ENCODE results near the gene TMEM53. TPM values are rescaled to one million over a fixed set of nuclear protein-coding genes. Genes with fewer than 3 reads are reported as not detected.

TMEM53 gene
- total RNA-seq, 2 experiments from 2014 or later, result 4.2 to 4.7 TPM

GRCh38 chr1:44661781-44662682, 12.2 kb downstream of the TMEM53 start:
- no peak for ATAC-seq (ENCODE audit: low read depth)
- POLR2A ChIA-PET, result no interaction called here
- H3K4me3 Mint-ChIP-seq, result no peak overlapping the region

GRCh38 chr1:44660176-44660575, 14.1 kb downstream of the TMEM53 start:
- H3K9me3 Mint-ChIP-seq, result no peaks in the 10 kb centered on the region

More at GRCh38 chr1:44661781-44662682, 12.2 kb downstream of the TMEM53 start:
- Mint-ChIP-seq H3K27me3 (no peaks in the 10 kb centered on the region), H3K4me1 (peaks cover 7% of the 10 kb centered on the region), H3K36me3 (peaks cover 3% of the 10 kb centered on the region), H3K27ac (no peak overlapping the region), H3K9me3 (no peaks in the 10 kb centered on the region)
- no peak for DNase-seq

DNA sequence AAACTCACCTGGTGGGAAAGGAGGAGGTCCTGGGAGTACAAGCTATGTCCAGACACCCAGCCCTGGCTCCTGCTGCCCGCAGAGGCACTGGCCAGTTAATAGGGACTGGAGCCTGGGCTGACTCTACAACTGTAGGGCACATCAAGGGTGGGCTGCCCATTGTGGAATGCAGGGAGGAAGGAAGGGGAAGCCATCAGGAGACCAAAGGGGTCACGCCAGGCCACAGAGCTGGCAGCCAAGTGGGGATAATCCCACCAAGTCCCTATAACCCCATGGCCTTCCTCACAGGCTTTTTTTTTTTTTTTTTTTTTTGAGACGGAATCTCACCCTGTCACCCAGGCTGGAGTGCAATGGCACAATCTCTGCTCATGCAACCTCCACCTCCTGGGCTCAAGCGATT, 14.7 kb downstream of the TMEM53 start:
- POLR2A ChIA-PET, result interaction anchor here (0.7 kb wide), 1 partner anchor 328 kb away, joined by 3 read pairs; no protein-coding TSS in a partner anchor
- ATAC-seq (ENCODE audit: low read depth) (no peak), DNase-seq (no peak)
- Mint-ChIP-seq H3K4me3 (no peak overlapping the region), H3K27ac (no peak overlapping the region), H3K27me3 (no peaks in the 10 kb centered on the region), H3K9me3 (no peaks in the 10 kb centered on the region), H3K36me3 (no peaks in the 10 kb centered on the region), H3K4me1 (peaks cover 2% of the 10 kb centered on the region)

More at GRCh38 chr1:44660176-44660575, 14.1 kb downstream of the TMEM53 start:
- DNase-seq, result no peak
- Mint-ChIP-seq H3K36me3 (peaks cover 1% of the 10 kb centered on the region), H3K27ac (no peak overlapping the region), H3K4me1 (peaks cover 7% of the 10 kb centered on the region), H3K27me3 (no peaks in the 10 kb centered on the region), H3K4me3 (no peak overlapping the region)
- POLR2A ChIA-PET, result interaction anchor here (0.7 kb wide), 1 partner anchor 329 kb away, joined by 3 read pairs; no protein-coding TSS in a partner anchor
- no peak for ATAC-seq (ENCODE audit: low read depth)

- POLR2A ChIA-PET, result no interaction called here
- Mint-ChIP-seq H3K27ac (no peak overlapping the region), H3K36me3 (no peaks in the 10 kb centered on the region), H3K9me3 (no peaks in the 10 kb centered on the region), H3K4me1 (no peaks in the 10 kb centered on the region), H3K27me3 (no peaks in the 10 kb centered on the region), H3K4me3 (no peak overlapping the region)
- DNase-seq, result no peak
- ATAC-seq (ENCODE audit: low read depth), result no peak
Measured at GRCh38 chr1:44655609-44656008, 18.7 kb downstream of the TMEM53 start.

- DNase-seq, result no peak
- ATAC-seq (ENCODE audit: low read depth), result no peak
- H3K27me3 Mint-ChIP-seq, result no peaks in the 10 kb centered on the region
Measured at GRCh38 chr1:44654621-44655187, 19.6 kb downstream of the TMEM53 start.

GRCh38 chr1:44653107-44653964, 20.9 kb downstream of the TMEM53 start:
- POLR2A ChIA-PET, result interaction anchor here (0.8 to 2.1 kb wide), 4 partner anchors 19 to 81 kb away, joined by 3 to 14 read pairs (median 5); no protein-coding TSS in a partner anchor

More at GRCh38 chr1:44654621-44655187, 19.6 kb downstream of the TMEM53 start:
- Mint-ChIP-seq H3K9me3 (no peaks in the 10 kb centered on the region), H3K27ac (no peak overlapping the region), H3K4me3 (no peak overlapping the region), H3K4me1 (no peaks in the 10 kb centered on the region), H3K36me3 (no peaks in the 10 kb centered on the region)
- POLR2A ChIA-PET, result no interaction called here

DNA sequence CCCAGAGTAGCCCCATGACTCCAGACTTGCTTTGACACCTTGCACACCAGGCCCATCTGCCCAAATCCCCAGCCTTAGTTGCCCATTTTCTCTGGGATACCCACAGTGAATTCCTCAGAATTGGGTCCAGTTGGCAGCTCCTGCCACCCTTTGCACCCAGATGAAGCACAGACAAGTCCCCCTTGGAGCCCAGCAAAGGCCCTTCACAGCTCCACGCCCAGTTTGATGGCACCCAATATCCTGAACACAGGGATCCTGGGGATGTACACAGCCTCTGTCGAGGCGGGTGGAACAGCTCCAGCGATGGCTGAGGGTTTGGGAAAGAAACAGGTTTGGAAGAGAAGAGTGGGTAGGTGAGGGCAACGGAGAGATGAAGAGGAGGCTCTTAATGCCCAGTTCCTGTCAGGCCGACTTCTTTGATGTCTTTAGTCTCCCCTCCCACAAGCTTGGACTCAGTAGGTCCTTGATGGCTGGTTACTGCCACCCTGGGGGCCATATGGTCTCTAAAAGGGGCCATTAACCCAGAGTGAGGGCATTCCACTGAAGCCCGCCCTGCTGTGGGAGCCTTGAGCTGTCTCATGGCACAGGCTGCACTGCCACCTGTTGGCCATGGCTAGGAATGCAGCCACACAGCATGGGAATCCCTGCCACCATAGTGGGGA, 21.7 kb downstream of the TMEM53 start:
- Mint-ChIP-seq H3K4me1 (peaks cover 2% of the 10 kb centered on the region), H3K27me3 (no peaks in the 10 kb centered on the region), H3K27ac (peak overlapping the region; percentile 67), H3K9me3 (no peaks in the 10 kb centered on the region), H3K4me3 (no peak overlapping the region), H3K36me3 (peaks cover 2% of the 10 kb centered on the region)
- peak; percentile 82 for DNase-seq
- POLR2A ChIA-PET, result interaction anchor here (1.4 to 2.4 kb wide), 4 partner anchors 18 to 81 kb away, joined by 5 to 14 read pairs (median 6); no protein-coding TSS in a partner anchor
- ATAC-seq (ENCODE audit: low read depth), result peak; percentile 73

More at GRCh38 chr1:44653107-44653964, 20.9 kb downstream of the TMEM53 start:
- peak overlapping the region; percentile 16 for H3K27ac Mint-ChIP-seq
- DNase-seq (no peak), ATAC-seq (ENCODE audit: low read depth) (peak; percentile 6)
- no peaks in the 10 kb centered on the region for H3K9me3 Mint-ChIP-seq
- H3K36me3 Mint-ChIP-seq, result peaks cover 2% of the 10 kb centered on the region
- no peaks in the 10 kb centered on the region for H3K27me3 Mint-ChIP-seq
- H3K4me3 Mint-ChIP-seq, result no peak overlapping the region
- H3K4me1 Mint-ChIP-seq, result peaks cover 2% of the 10 kb centered on the region

DNA sequence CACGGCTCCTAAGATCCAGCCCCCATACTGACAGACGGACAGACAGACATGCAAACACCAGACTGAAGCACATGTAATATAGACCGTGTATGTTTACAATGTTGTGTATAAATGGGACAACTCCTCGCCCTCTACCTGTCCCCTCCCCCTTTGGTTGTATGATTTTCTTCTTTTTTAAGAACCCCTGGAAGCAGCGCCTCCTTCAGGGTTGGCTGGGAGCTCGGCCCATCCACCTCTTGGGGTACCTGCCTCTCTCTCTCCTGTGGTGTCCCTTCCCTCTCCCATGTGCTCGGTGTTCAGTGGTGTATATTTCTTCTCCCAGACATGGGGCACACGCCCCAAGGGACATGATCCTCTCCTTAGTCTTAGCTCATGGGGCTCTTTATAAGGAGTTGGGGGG, 23.2 kb downstream of the TMEM53 start:
- Mint-ChIP-seq H3K27me3 (no peaks in the 10 kb centered on the region), H3K9me3 (no peaks in the 10 kb centered on the region), H3K36me3 (peaks cover 2% of the 10 kb centered on the region), H3K4me1 (peaks cover 2% of the 10 kb centered on the region), H3K4me3 (no peak overlapping the region), H3K27ac (no peak overlapping the region)
- DNase-seq (no peak), ATAC-seq (ENCODE audit: low read depth) (no peak)
- POLR2A ChIA-PET, result interaction anchor here (2.4 kb wide), 1 partner anchor 71 kb away, joined by 8 read pairs; no protein-coding TSS in a partner anchor

GRCh38 chr1:44650159-44650831, 24.0 kb downstream of the TMEM53 start:
- H3K4me1 Mint-ChIP-seq, result peaks cover 2% of the 10 kb centered on the region
- no peaks in the 10 kb centered on the region for H3K9me3 Mint-ChIP-seq
- no peak overlapping the region for H3K4me3 Mint-ChIP-seq
- POLR2A ChIA-PET, result interaction anchor here (2.4 kb wide), 1 partner anchor 71 kb away, joined by 8 read pairs; no protein-coding TSS in a partner anchor
- no peak overlapping the region for H3K27ac Mint-ChIP-seq
- ATAC-seq (ENCODE audit: low read depth) (no peak), DNase-seq (no peak)
- H3K36me3 Mint-ChIP-seq, result peaks cover 2% of the 10 kb centered on the region
- no peaks in the 10 kb centered on the region for H3K27me3 Mint-ChIP-seq

DNA sequence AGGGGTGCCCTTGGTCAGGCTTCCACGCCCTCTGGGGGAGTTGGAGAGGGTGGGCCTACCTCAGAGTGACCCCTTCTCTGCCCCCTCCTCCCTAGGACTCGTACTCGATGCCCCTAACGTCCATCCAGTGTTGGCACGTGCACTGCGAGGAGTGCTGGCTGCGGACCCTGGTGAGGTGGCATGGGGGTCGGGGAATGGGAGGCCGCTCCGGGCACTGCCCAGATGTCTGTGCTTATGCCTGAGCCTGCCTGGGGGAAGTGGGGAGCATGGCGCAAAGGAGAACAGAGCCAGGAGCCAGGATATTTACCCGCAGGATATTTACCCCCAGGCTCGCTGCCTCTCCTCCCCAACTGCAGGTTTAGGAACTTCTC, 24.5 kb downstream of the TMEM53 start:
- POLR2A ChIA-PET, result no interaction called here

DNA sequence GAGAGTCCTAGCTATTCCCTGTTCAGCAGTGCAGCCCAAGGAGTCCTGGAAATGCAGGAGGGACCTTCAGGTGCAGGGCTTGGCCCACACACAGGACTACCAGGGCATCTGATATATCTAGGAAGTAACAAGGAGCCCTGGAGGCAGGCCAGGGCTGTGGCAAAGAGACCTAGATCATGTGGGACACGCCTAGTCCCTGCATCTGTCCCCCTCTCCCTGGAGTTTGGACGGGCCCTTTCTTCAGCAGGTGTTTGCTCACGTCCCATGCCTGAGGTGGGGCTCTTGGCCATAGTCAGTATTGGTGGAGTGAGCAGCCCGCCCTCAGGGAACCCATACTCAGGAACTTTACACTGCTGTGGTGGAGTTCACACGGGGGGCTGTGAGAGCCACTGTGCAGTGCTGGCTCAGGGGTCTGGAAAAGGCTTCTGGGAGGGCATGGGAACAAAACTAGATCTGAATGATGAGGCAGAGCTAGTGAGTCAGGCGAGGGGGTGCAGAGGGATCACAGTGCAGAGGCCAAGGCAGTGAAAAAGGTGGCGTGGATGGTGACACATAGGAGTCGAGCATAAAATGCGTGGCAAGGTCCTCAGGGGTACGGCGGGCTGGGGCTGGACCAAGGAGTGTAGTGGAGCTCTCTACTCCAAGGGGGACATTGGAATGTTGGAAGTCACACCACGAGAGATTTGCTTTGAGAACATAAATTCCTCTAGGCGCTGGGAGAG, 25.6 kb downstream of the TMEM53 start:
- Mint-ChIP-seq H3K9me3 (no peaks in the 10 kb centered on the region), H3K4me3 (no peak overlapping the region), H3K27me3 (no peaks in the 10 kb centered on the region), H3K36me3 (peaks cover 4% of the 10 kb centered on the region), H3K4me1 (peaks cover 2% of the 10 kb centered on the region), H3K27ac (peak overlapping the region; percentile 30)
- ATAC-seq (ENCODE audit: low read depth), result no peak
- POLR2A ChIA-PET, result no interaction called here
- no peak for DNase-seq

More for the DNA sequence above, 24.5 kb downstream of the TMEM53 start:
- peaks cover 2% of the 10 kb centered on the region for H3K4me1 Mint-ChIP-seq
- peaks cover 4% of the 10 kb centered on the region for H3K36me3 Mint-ChIP-seq
- DNase-seq (no peak), ATAC-seq (ENCODE audit: low read depth) (no peak)
- no peak overlapping the region for H3K27ac Mint-ChIP-seq
- no peak overlapping the region for H3K4me3 Mint-ChIP-seq
- H3K9me3 Mint-ChIP-seq, result no peaks in the 10 kb centered on the region
- no peaks in the 10 kb centered on the region for H3K27me3 Mint-ChIP-seq

Measured in activated naive CD8-positive, alpha-beta T cell treated with anti-CD3 and anti-CD28 coated beads, Interleukin-2, amount 10 ng/mL, durations not matched to agents 7 days and 5 days (primary cell).